Measurements from ENCODE around the gene STK10.
"Not testable (repeated sequence)": the region's sequence is repeated elsewhere in the genome, so short reads cannot be mapped to it uniquely, and the experiment has no call there.

STK10 gene

GRCh38 chr5:172209714-172210113 lies 21.7 kb upstream of the STK10 start:
- POLR2A ChIA-PET, result no interaction called here
- CTCF ChIA-PET, result interaction anchor here (4.6 kb wide), 1 partner anchor 21 kb away, joined by 24 read pairs; the partner anchor contains the start of gene STK10
- H3K4me3 ChIP-seq (ENCODE audit: low read depth, low read length), result no peak overlapping the region
- TF ChIP-seq, protein P1, sequence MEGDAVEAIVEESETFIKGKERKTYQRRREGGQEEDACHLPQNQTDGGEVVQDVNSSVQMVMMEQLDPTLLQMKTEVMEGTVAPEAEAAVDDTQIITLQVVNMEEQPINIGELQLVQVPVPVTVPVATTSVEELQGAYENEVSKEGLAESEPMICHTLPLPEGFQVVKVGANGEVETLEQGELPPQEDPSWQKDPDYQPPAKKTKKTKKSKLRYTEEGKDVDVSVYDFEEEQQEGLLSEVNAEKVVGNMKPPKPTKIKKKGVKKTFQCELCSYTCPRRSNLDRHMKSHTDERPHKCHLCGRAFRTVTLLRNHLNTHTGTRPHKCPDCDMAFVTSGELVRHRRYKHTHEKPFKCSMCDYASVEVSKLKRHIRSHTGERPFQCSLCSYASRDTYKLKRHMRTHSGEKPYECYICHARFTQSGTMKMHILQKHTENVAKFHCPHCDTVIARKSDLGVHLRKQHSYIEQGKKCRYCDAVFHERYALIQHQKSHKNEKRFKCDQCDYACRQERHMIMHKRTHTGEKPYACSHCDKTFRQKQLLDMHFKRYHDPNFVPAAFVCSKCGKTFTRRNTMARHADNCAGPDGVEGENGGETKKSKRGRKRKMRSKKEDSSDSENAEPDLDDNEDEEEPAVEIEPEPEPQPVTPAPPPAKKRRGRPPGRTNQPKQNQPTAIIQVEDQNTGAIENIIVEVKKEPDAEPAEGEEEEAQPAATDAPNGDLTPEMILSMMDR (IDR thresholded peaks at IDR 0.05; ENCODE audit: insufficient read depth, low read length, missing control alignments), result no peak
- DNase-seq (ENCODE audit: low read depth, low spot score), result no peak

DNA sequence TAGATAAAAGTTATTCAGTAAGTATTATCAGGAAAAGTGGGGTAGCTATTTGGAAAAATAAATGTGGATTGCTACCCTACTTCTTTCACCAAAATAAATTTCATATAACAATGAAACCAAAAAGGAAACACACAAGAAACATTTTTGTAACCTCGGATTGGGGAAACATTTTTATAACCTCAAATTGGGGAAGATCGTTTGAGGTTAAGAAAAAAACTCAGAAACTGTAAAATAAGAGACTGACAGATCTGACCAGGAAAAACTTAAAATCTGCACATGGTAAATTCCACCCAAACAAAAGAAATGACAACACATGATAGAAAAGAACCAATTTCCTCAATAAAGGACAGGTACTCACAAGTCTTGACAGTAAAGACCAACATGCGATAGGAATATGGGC lies 19.5 kb upstream of the STK10 start:
- ChIA-PET CTCF (interaction anchor here (1.7 kb wide), 1 partner anchor 19 kb away, joined by 5 read pairs; the partner anchor contains the start of gene STK10), POLR2A (no interaction called here)
- H3K4me3 ChIP-seq (ENCODE audit: low read depth, low read length), result no peak overlapping the region
- TF ChIP-seq, protein P1 (IDR thresholded peaks at IDR 0.05; ENCODE audit: insufficient read depth, low read length, missing control alignments), result no peak
- no peak for DNase-seq (ENCODE audit: low read depth, low spot score)

- DNase-seq (ENCODE audit: low read depth, low spot score); POLR2A ChIA-PET; H3K4me3 ChIP-seq (ENCODE audit: low read depth, low read length): not testable (repeated sequence)
- CTCF ChIA-PET, result interaction anchor here (1.7 kb wide), 1 partner anchor 17 kb away, joined by 5 read pairs; the partner anchor contains the start of gene STK10
Measured at GRCh38 chr5:172205984-172206383, 18.0 kb upstream of the STK10 start.

DNA sequence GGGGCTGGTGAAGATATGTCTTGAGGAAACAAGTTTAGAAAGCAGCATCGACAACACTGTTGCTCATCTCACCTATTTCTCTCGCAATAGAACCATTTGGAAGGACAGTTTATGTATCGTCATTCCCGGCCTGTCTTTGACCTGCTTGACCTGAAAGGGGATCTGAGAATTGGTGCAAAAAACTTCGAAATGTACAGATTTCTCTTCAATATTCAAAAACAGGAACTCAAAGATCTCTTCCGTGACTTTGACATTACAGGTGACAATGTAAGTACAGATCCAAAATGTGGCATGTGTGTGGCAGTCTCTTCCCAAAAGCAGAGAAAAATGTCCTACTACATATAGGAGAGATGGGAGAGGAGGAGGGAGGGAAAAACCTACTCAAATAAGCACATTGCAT lies 12.5 kb upstream of the STK10 start:
- H3K4me3 ChIP-seq (ENCODE audit: low read depth, low read length), result no peak overlapping the region
- ChIA-PET POLR2A (no interaction called here), CTCF (interaction anchor here (4.1 kb wide), 1 partner anchor 12 kb away, joined by 45 read pairs; the partner anchor contains the start of gene STK10)
- DNase-seq (ENCODE audit: low read depth, low spot score), result no peak
- TF ChIP-seq, protein P1 (IDR thresholded peaks at IDR 0.05; ENCODE audit: insufficient read depth, low read length, missing control alignments), result no peak

DNA sequence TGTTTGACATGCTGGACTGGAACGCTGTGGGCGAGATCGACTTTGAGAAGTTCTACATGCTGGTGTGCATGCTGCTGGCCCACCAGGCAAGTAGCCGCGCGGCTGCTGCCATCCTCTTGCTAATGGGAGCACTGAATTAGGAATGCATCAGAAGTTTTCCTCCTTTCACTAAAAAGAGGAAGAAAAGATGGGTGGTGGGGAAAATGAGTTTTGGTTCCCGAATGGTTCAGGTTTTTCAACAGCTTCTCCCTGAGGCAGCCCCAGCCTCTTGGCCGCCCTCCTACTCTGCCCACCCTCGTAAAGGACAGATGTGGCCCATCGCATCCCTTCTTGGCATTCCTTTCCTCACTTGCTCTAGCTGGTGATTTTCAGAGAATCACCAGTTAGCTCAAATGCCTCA lies 11.4 kb upstream of the STK10 start:
- H3K4me3 ChIP-seq (ENCODE audit: low read depth, low read length), result no peak overlapping the region
- CTCF ChIA-PET, result interaction anchor here (4.1 kb wide), 1 partner anchor 11 kb away, joined by 45 read pairs; the partner anchor contains the start of gene STK10
- TF ChIP-seq, protein P1 (IDR thresholded peaks at IDR 0.05; ENCODE audit: insufficient read depth, low read length, missing control alignments), result no peak
- no peak for DNase-seq (ENCODE audit: low read depth, low spot score)
- POLR2A ChIA-PET, result no interaction called here

DNA sequence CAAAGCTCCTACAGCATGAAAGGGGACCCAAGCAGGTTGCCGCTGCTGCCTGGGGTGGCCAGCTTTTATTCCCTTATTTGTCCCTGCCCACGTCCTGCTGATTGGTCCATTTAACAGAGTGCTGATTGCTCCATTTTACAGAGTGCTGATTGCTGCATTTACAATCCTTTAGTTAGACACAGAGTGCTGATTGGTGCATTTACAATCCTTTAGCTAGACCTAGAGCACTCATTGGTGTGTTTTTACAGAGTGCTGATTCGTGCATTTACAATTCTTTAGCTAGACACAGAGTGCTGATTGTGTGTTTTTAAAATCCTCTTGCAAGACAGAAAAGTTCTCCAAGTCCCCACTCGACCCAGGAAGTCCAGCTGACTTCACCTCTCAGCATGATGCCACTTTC lies 9.8 kb upstream of the STK10 start:
- DNase-seq (ENCODE audit: low read depth, low spot score); POLR2A ChIA-PET; H3K4me3 ChIP-seq (ENCODE audit: low read depth, low read length): not testable (repeated sequence)
- CTCF ChIA-PET, result interaction anchor here (0.9 to 4.1 kb wide), 4 partner anchors 9 to 286 kb away, joined by 3 to 45 read pairs (median 3); partner anchors contain the start of gene STK10

DNA sequence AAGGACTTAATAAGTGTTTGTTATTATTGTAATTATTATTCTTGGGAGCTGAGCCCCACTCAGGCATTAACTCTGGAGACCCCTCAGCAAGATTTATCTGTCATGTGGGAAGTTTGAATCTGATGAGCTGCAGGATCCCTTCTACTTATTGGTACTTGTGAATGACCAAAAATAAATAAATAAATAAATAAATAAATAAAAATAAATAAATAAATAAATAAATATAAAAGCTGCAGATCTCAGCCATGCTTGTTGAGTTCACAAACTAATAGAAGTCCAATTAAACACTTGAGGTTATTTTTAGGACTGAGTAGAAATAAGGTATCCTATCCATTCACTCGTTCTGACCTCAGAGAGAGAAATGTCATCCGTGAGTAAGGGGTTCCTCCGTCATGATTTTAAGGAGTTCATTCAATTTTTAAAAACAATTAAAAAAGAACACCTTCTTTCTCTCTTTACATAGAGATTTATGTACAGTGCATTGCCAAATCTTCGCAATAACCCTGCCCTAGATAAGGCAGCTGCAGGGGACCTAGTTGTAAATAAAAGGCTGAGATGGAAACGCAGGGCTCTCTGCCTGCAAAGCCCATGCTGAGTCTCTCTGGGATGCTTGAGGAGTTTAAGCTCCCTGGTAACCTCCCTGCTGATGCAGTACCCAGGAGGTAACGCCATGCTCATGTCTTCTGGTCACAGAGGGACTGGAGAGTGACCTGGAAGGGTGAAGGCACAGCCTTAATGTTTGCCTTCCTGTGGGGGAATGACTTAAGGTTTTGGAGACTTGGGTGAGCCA lies 7.2 kb upstream of the STK10 start:
- POLR2A ChIA-PET, result no interaction called here
- DNase-seq (ENCODE audit: low read depth, low spot score), result no peak
- CTCF ChIA-PET, result interaction anchor here (0.6 to 1.4 kb wide), 4 partner anchors 10 to 781 kb away, joined by 3 to 4 read pairs (median 3); no protein-coding TSS in a partner anchor
- TF ChIP-seq, protein P1 (IDR thresholded peaks at IDR 0.05; ENCODE audit: insufficient read depth, low read length, missing control alignments), result no peak
- no peak overlapping the region for H3K4me3 ChIP-seq (ENCODE audit: low read depth, low read length)

Data from AG04449 (cell line).